Uterus (tissue), 4 donors: ENCODE data around the gene TFB2M. TPM values are rescaled to one million over a fixed set of nuclear protein-coding genes. Genes with fewer than 3 reads are reported as not detected.
A peak's percentile ranks its signal among the peaks of the same experiment; 100 is the strongest.

ENCODE experiments used
- DNase-seq, 2 donors: peaks; one replicate each; pipeline ENCODE4 v3.0.0-alpha.2; 2019 to 2020
- H3K27ac ChIP-seq, 2 donors: fragments of 200-600 bp; sonication (generic); 1 replicate in 1 of 2; 2 replicates in 1 of 2; pipeline ENCODE4 v1.5.1; 2016 to 2018
- H3K27me3 ChIP-seq, 2 donors: fragments of 200-600 bp; sonication (generic); one replicate each; pipeline ENCODE4 v1.5.1; 2018 to 2019; ENCODE audit warnings: control low read depth in 1 of 2
- H3K36me3 ChIP-seq, 2 donors: fragments of 200-600 bp; sonication (generic); one replicate each; pipeline ENCODE4 v1.5.1; 2019; ENCODE audit warnings: control low read depth in 1 of 2
- H3K4me1 ChIP-seq, 2 donors: fragments of 200-600 bp; sonication (generic); one replicate each; pipeline ENCODE4 v1.5.1; 2018 to 2019; ENCODE audit warnings: control low read depth in 1 of 2
- H3K4me3 ChIP-seq, 2 donors: fragments of 200-600 bp; sonication (generic); 1 replicate in 1 of 2; 2 replicates in 1 of 2; pipeline ENCODE4 v1.5.1; 2018 to 2019; ENCODE audit warnings: mild to moderate bottlenecking in 1 of 2
- H3K9me3 ChIP-seq, 2 donors: fragments of 200-600 bp; sonication (generic); one replicate each; pipeline ENCODE4 v1.5.1; 2019; ENCODE audit warnings: control low read depth in 1 of 2
- POLR2A ChIP-seq, 2 donors: fragments of 450-650 bp; IDR thresholded peaks; one replicate each; pipeline ENCODE4 v1.6.1; 2016; ENCODE audit warnings: antibody characterized with exemption in 2 of 2, mild to moderate bottlenecking in 1 of 2, moderate library complexity in 1 of 2
- intact Hi-C: fragments of 100-400 bp; cut with DNase I; formaldehyde crosslinking; loops from one replicate; pipeline ENCODE4 v1.15.1; 2023; ENCODE audit warnings: low total_unique reads
- total RNA-seq, 4 donors: library from RNA; depleted of rRNA in 3 of 4; stranded (reverse); fragments of >200 nt in 3 of 4; gene quantifications; one replicate each; pipeline versions ENCODE4 v1.1.0 to v1.2.4, GENCODE V29; 2014 to 2023
- TF ChIP-seq, protein P1 (sequence below), 4 experiments: fragments of 200-600 bp in 2 of 4; fragments of 450-650 bp in 2 of 4; sonication (generic) in 2 of 4; IDR thresholded peaks; one replicate each; pipeline ENCODE4 v1.5.1; 2016 to 2019; ENCODE audit warnings: antibody characterized with exemption in 4 of 4, mild to moderate bottlenecking in 2 of 4, moderate library complexity in 1 of 4
- donor health status: DM: yes; HTN: yes; CAD: no.

The TFB2M gene
- total RNA-seq, 4 donors from 2014 or later = 3.5 to 25.0 (median 8.8) TPM

- no peaks in the 10 kb centered on the region for H3K9me3 ChIP-seq
- H3K27ac ChIP-seq = peak overlapping the region in 1 of 2 donors; percentile 65
- intact Hi-C loops = no loop called here
- peaks cover 0 to 3% of the 10 kb centered on the region in 2 donors for H3K4me1 ChIP-seq
- H3K27me3 ChIP-seq = no peaks in the 10 kb centered on the region
- H3K4me3 ChIP-seq = peak overlapping the region; percentile 77 to 86
- no peak for TF ChIP-seq POLR2A (IDR thresholded peaks at IDR 0.05)
- TF ChIP-seq, protein P1, sequence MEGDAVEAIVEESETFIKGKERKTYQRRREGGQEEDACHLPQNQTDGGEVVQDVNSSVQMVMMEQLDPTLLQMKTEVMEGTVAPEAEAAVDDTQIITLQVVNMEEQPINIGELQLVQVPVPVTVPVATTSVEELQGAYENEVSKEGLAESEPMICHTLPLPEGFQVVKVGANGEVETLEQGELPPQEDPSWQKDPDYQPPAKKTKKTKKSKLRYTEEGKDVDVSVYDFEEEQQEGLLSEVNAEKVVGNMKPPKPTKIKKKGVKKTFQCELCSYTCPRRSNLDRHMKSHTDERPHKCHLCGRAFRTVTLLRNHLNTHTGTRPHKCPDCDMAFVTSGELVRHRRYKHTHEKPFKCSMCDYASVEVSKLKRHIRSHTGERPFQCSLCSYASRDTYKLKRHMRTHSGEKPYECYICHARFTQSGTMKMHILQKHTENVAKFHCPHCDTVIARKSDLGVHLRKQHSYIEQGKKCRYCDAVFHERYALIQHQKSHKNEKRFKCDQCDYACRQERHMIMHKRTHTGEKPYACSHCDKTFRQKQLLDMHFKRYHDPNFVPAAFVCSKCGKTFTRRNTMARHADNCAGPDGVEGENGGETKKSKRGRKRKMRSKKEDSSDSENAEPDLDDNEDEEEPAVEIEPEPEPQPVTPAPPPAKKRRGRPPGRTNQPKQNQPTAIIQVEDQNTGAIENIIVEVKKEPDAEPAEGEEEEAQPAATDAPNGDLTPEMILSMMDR (IDR thresholded peaks at IDR 0.05) = no peak
- no peak for DNase-seq
- no peaks in the 10 kb centered on the region for H3K36me3 ChIP-seq
These were observed 59.7 kb downstream of the TFB2M start for GRCh38 chr1:246506367-246506673.

DNA sequence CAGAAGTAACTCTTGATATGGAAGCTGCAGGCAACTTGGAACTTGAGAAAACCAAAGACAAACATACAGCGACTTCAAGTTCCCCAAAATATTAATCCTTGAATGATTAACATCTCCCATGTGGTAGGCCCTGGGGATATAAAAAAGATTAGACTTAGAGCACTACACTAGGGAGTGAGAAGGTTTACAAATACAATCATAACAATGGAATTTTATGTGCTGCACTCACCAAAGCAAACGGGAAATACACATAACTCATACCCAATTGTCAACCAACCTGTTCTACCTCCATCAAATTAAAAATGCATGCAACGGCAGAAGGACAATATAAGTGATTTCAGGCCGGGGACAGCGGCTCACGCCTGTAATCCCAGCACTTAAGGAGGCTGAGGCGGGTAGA, 62.7 kb downstream of the TFB2M start:
- H3K4me3 ChIP-seq = no peak overlapping the region
- H3K27ac ChIP-seq = no peak overlapping the region
- TF ChIP-seq, protein P1 (IDR thresholded peaks at IDR 0.05) = no peak
- TF ChIP-seq POLR2A (IDR thresholded peaks at IDR 0.05) = no peak
- intact Hi-C loops = no loop called here
- no peak for DNase-seq
- H3K27me3 ChIP-seq = no peaks in the 10 kb centered on the region
- H3K36me3 ChIP-seq = no peaks in the 10 kb centered on the region
- peaks cover 0 to 3% of the 10 kb centered on the region in 2 donors for H3K4me1 ChIP-seq
- no peaks in the 10 kb centered on the region for H3K9me3 ChIP-seq

DNA sequence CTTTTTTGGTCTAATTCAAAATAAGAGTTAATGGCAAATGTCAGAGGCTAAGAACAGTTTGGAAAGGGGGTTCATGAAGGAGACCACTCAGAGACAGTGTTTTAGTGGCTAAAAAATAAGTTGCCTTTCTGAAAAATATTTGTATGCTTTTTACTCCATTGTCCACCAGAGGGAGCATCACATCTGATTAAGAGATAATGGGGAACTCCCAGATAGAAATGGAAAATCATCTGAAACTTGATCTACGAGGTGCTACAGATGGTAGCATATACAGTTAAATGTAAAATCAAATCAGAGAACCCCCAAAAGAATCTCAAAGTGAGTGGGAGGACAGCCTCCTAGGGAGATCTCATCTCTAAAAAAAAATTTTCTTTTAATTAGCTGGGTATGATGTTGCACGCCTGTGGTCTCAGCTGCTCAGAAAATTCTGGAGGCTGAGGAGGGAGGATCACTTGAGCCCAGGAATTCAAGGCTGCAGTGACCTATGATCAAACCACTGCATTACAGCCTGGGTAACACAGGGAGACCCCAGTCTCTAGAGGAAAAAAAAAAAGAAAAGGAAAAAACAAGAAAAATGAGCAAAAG, 68.6 kb downstream of the TFB2M start:
- no peaks in the 10 kb centered on the region for H3K9me3 ChIP-seq
- H3K4me1 ChIP-seq = no peaks in the 10 kb centered on the region
- H3K27me3 ChIP-seq = no peaks in the 10 kb centered on the region
- H3K4me3 ChIP-seq = no peak overlapping the region
- no peak for TF ChIP-seq POLR2A (IDR thresholded peaks at IDR 0.05)
- TF ChIP-seq, protein P1 (IDR thresholded peaks at IDR 0.05) = peak; percentile 66 to 76 (median 72)
- intact Hi-C loops = no loop called here
- H3K27ac ChIP-seq = no peak overlapping the region
- H3K36me3 ChIP-seq = no peaks in the 10 kb centered on the region
- no peak for DNase-seq

- no peak for TF ChIP-seq POLR2A (IDR thresholded peaks at IDR 0.05)
- TF ChIP-seq, protein P1 (IDR thresholded peaks at IDR 0.05) = peak; percentile 65 to 79 (median 68)
- intact Hi-C loops = loop anchor here (5.0 kb wide), 1 partner anchor 1340 kb away; the partner anchor contains the start of gene KIF26B
- Histone ChIP-seq H3K4me1 (no peaks in the 10 kb centered on the region), H3K4me3 (no peak overlapping the region), H3K9me3 (no peaks in the 10 kb centered on the region), H3K27ac (no peak overlapping the region), H3K36me3 (no peaks in the 10 kb centered on the region), H3K27me3 (no peaks in the 10 kb centered on the region)
- DNase-seq = peak; percentile 51 to 67
These were observed 73.3 kb downstream of the TFB2M start for GRCh38 chr1:246492611-246493245.

DNA sequence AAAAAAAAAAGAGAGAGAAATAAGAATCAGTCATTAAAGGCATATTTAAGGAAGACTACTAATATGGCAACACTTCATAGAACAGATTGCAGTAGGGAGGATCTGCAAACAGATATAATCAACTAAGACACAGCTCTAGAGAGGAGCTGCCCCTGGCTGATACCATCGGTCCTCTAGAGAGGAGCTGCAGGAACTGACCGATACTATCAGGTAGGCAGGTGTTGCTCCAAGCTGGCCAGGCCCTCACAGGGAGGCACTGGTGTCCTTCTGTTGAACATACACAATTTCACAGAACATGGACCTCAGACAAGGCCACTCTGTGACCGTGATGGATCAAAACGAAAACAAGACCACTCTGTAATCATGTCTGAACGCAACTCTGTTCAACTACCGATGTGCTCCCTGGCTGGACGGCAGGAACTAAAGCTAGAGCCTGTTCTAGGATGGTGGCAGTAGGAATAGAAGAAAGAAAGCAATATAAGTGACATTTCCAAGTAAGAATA, 74.5 kb downstream of the TFB2M start:
- no peaks in the 10 kb centered on the region for H3K27me3 ChIP-seq
- H3K27ac ChIP-seq = no peak overlapping the region
- H3K9me3 ChIP-seq = no peaks in the 10 kb centered on the region
- intact Hi-C loops = loop anchor here (5.0 kb wide), 1 partner anchor 1339 kb away; the partner anchor contains the start of gene KIF26B
- TF ChIP-seq POLR2A (IDR thresholded peaks at IDR 0.05) = no peak
- TF ChIP-seq, protein P1 (IDR thresholded peaks at IDR 0.05) = no peak
- no peaks in the 10 kb centered on the region for H3K36me3 ChIP-seq
- no peak for DNase-seq
- H3K4me1 ChIP-seq = no peaks in the 10 kb centered on the region
- H3K4me3 ChIP-seq = no peak overlapping the region
